NCI-H1105 (cell line): ENCODE data around the gene ZKSCAN3.
"Not testable (repeated sequence)": the region's sequence is repeated elsewhere in the genome, so short reads cannot be mapped to it uniquely, and the experiment has no call there.

Experiments used
- DNase-seq: peaks from one replicate; lab custom pipeline; 2025; lab: John Stamatoyannopoulos, UW

ZKSCAN3 gene

DNA sequence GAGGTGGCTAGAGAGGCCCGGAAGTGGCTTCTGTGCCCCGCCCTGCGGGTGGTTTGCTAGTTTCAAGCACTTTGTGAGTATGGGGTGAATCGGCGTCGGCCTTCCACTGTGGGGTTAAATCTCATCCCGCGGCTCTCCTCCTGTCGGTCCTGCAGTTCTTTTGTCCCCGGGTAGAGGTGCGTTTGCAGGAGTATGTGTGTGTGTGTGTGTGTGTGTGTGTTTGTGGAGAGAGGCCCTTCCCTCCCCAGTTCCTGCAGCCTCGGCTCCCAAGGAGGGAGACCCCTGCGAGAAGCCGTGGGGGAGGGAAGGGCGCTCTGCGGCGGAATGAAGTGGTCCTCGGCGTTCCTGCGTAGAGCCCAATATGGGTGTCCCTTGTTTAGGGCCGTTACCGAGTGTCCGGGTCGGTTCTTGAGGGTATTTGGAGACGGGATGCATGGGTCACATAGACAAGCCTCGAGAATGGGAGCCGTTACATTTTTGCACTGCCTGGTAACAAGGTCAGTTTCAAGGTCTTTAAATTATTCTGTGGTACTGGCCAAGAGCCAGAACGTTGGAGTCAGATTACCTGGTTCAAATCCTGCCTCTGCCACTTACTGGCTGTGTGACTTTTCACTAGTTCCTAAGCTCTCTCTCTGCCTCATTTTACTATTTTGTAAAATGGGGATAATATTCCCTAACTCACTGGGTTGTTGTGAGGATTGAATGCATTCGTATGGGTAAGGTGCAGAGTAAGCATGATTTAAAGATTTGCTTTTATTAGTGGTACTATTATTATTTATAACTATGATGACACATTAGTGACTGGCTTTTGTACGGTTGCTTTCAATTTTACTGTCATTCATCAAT is at the start of gene ZKSCAN3:
ZKSCAN3 (plus strand) TSS at position 56 of the 846 bp plus-strand sequence. CDS start 9,640 bp downstream, outside the sequence.
- peak; percentile 77 for DNase-seq

DNA sequence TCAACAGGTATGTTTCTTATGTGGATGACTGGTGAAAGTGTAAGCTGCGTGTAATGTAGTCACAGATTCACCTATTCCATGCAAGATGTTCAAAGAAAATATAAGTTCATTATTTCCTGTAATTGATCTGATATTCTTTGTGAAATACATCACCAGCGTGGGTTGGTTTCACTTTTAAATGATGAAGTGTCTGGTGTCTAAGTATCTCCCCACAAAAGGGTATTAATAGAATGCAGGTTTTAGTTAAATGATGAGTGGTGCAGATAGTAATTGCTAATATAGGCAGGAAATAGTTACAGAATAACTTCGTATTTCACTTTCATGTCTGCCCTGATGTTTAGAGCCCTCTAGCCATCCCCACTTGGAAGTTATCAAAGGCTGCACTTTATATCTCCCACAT is 46.2 kb upstream of the ZKSCAN3 start:
- no peak for DNase-seq

DNA sequence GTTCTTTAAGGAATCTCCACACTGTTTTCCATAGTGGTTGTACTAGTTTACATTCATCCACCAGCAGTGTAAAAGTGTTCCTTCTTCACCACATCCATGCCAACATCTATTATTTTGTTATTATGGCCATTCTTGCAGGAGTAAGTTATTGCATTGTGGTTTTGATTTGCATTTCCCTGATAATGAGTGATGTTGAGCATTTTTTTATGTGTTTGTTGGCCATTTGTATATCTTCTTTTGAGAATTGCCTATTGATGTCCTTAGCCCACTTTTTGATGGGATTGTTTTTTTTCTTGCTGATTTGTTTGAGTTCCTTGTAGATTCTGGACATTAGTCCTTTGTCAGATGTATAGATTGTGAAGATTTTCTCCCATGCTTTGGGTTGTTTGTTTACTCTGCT is 43.4 kb upstream of the ZKSCAN3 start:
- DNase-seq: not testable (repeated sequence)

DNA sequence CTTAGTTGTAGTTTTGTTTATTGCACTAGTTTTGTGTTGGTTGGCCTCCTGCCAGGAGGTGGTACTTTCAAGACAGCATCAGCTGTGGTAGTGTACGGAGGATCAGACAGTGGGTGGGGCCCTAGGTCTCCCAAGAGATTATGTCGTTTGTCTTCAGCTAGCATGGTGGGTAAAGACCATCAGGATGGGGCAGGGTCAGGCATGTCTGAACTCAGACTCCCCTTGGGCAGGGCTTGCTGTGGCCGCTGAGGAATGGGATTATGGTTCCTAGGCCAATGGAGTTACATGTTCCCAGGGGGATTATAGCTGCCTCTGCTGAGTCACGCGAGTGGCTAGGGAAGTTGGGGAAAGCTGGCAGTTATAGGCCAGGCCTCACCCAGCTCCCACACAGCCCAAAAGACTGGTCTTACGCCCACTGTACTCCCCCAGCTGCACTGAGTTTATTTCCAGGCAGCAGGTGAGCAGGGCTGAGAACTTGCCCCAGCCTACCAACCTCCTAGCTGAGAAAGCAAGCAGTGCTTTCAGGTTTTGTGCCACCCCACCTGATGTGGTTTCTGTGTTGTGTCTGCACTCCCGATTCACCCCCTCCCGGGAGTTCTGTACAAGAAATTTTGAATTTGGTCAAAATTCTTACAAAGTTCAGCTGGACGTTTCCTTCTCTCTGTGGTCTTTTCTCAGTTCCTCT is 38.5 kb upstream of the ZKSCAN3 start:
- no peak for DNase-seq

- no peak for DNase-seq
Observed at GRCh38 chr6:28312939-28313338, 36.8 kb upstream of the ZKSCAN3 start.

DNA sequence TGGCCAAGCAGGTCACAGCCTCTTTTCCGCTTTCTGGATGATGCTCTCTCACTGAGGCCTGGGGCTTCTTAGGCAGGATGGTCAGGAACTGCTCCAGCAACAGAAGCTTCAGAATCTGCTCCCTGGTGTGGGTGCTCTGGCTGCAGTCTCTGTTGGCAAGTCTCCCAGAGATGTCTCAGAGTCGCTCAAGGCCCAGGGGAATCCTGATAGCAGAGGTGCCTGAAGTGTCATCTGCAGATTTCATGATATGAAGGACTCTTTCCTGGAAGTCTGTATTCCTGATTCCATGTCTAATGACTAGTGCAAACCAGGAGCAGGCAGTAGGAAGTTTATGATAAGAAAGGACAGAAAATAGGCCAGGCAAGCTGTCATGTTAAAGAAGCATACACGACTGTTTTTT is 34.1 kb upstream of the ZKSCAN3 start:
- no peak for DNase-seq

DNA sequence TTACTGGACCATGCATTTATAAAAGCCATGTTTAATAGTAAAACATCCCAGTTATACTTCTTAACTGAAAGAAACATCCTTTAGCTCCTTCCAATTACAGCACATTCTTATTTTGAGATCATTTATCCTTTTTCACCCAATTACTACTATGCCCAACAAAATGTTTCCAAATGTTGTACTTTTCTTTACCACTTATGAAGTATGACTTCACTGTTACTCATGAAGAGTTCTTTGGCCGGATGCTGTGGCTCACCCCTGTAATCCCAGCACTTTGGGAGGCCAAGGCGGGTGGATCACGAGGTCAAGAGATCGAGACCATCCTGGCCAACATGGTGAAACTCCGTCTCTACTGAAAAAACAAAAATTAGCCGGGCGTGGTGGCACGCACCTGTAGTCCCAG is 31.9 kb upstream of the ZKSCAN3 start:
- DNase-seq: not testable (repeated sequence)

DNA sequence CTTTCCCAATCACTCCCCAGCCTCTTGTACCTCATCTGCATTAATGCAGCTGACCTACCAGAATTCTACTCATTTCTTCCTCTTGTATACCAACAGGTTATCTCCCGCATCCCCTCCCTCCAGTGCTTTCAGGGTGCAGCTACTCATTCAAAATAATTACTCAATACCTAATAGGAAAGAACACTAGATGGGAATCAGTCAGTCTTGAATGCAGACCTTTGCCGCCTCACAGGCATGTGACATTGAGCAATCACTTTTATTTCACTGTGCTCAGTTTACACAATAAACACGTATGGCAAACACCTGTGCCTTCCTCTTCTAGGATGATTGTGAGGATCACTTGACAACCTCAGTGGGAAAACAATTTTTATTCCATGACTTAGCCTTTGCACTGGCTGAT is 27.1 kb upstream of the ZKSCAN3 start:
- no peak for DNase-seq

DNA sequence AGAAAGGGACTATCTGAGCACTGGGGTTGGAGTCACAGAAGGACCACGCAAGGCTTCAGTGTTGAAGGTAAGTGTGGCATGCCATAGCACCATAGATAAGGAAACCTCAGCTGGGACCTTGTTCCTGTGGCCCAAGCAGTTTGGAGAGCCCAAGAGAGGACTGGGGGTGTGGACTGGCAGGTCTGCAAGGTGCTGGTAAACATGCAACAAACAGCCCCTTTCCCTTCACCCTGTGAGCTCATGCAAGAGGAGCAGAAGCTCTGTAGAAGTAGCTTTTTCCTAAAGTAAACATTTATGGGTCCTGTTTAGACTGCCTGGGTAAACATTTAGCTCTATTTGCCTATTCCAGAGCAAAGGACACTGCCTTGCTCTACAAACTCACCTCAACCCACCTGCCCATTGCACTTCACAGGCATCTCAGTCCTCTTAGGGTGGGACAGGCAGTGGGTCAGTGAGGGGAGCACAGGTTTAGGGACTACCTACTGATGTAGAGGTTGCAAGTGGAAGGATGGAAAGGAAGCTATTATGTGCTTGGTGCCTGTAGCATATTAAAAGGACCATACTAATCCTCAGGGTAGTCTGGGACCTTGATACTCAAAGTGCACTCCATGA is 25.8 kb upstream of the ZKSCAN3 start:
- DNase-seq: no peak

DNA sequence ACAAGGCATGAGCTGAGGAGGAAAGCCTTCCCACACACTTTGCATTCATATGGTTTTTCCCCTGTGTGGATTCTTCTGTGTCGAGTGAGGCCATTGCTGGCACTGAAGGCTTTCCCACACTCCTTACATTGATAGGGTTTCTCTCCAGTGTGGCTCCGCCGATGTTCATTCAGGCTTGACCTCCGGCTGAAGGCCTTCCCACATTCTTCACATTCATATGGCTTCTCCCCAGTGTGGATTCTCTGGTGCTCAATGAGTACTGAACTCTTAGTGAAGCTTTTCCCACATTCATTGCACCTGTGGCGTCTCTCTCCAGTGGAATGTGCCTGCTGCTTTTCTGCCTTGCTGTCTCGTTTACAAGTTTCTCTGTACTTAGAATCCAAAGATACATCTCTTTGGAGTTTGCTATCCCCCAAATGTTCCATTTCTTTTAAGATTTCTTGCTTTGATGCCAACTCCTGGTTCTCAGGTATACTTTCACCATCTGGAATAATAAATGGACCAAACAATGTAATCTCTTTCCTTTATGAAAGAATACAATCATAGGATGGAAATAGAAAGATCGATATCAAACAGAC is 23.3 kb upstream of the ZKSCAN3 start:
- no peak for DNase-seq

- no peak for DNase-seq
Observed at GRCh38 chr6:28330041-28330440, 19.7 kb upstream of the ZKSCAN3 start.

DNA sequence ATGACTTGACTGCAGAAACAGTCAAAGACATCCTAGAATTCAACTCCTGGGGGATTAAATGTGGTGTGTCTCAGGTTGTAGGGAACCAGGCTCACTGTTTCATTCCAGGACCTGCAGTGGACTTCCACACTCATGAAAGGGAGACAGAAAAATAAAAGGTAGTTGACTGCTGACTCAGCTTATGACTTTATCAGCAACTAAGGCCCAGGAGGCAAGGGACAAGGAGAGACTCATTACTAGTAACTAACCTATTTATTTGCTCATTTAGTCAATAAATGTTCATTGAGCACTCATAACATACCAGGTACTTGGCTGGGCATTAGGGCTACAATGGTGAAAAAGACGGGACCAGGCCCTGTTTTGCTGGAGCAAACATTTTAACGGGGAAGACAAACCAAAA is 16.7 kb upstream of the ZKSCAN3 start:
- no peak for DNase-seq

GRCh38 chr6:28333599-28334018 is 16.1 kb upstream of the ZKSCAN3 start:
- DNase-seq: no peak

- DNase-seq: no peak
Observed at GRCh38 chr6:28334286-28335039, 15.3 kb upstream of the ZKSCAN3 start.

- no peak for DNase-seq
Observed at GRCh38 chr6:28335040-28335563, 14.6 kb upstream of the ZKSCAN3 start.

GRCh38 chr6:28335564-28336283 is 14.0 kb upstream of the ZKSCAN3 start, which contains the start of gene ZSCAN31:
TSS of gene ZSCAN31 (minus strand) at chr6:28336148. CDS start at chr6:28329683, 6,465 bp downstream.
- peak; percentile 96 for DNase-seq

DNA sequence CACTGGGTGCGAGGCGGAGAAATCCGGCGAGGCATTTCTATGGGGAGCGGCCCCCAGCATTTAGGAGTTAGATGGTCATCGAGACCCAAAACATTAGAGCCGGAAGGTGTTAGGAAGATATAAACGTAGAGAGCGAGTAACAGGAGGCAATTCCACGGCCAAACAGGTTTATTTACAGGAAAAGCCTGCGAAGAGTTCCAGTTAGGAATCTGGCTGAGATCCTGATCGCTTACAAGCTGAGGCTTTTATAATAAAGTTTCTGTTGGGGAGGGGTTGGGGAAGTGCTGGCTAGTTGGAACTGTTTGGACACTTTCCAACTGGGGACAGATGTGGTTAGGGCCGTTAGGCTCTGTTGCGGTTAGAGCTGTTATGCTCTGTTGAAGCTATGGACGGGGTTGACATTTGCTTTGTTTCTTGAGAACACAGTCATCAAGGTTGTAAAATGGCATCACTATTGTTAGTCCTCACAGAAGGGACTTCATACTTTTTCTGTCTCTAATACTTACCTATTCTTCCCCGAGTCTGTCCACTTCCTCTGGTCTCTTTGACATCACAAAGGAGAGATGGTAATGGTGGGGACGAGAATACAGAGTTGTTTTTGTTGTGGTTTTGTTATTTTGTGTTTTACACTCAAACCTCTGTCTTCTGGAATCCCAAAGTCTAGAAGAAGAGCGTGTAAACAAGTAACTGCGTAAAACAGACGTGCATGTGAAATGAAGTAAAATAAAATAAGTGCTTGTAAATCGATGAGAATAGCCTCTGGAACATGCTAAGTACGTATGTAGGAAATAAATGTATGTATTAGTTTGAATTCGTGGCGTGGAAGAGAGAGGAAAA is 13.2 kb upstream of the ZKSCAN3 start:
- peak; percentile 61 for DNase-seq

- DNase-seq: no peak
Observed at GRCh38 chr6:28337121-28337520, 12.6 kb upstream of the ZKSCAN3 start.

- no peak for DNase-seq
Observed at GRCh38 chr6:28340310-28341095, 9.2 kb upstream of the ZKSCAN3 start.
